Esophagus muscularis mucosa (tissue), 4 donors: ENCODE measurements around the gene PTPRN2. TPM values are rescaled to one million over a fixed set of nuclear protein-coding genes. Genes with fewer than 3 reads are reported as not detected.

Source experiments
- DNase-seq: peaks from one replicate; pipeline ENCODE4 v3.0.0-alpha.2; 2017; ENCODE audit errors: extremely low spot score
- H3K27ac ChIP-seq, 4 donors: fragments of 200-600 bp; sonication (generic); replicated peaks in 1 of 4; 1 replicate in 3 of 4; 2 replicates in 1 of 4; pipeline ENCODE4 v1.5.1; 2016 to 2019; ENCODE audit warnings: mild to moderate bottlenecking in 1 of 4
- H3K27me3 ChIP-seq, 4 donors: fragments of 200-600 bp; sonication (generic); one replicate each; pipeline versions ENCODE4 v1.5.1 to v1.6.0; 2016 to 2019
- H3K36me3 ChIP-seq, 4 donors: fragments of 200-600 bp; sonication (generic); one replicate each; pipeline ENCODE4 v1.5.1; 2016 to 2019
- H3K4me1 ChIP-seq, 4 donors: fragments of 200-600 bp; sonication (generic); one replicate each; pipeline ENCODE4 v1.5.1; 2016 to 2019
- H3K4me3 ChIP-seq, 4 donors: fragments of 200-600 bp; sonication (generic); 1 replicate in 2 of 4; 2 replicates in 2 of 4; pipeline ENCODE4 v1.5.1; 2016 to 2019; ENCODE audit warnings: mild to moderate bottlenecking in 4 of 4, moderate library complexity in 1 of 4
- H3K9me3 ChIP-seq, 4 donors: fragments of 200-600 bp; sonication (generic); 1 replicate in 3 of 4; 2 replicates in 1 of 4; pipeline ENCODE4 v1.5.1; 2016 to 2019
- EP300 ChIP-seq: sonication (generic); formaldehyde crosslinking; IDR thresholded peaks from one replicate; pipeline ENCODE4 v1.6.1; 2017; ENCODE audit warnings: antibody characterized with exemption
- POLR2A ChIP-seq: fragments of 450-650 bp; IDR thresholded peaks from one replicate; pipeline ENCODE4 v1.6.1; 2017; ENCODE audit warnings: antibody characterized with exemption, moderate library complexity, mild to moderate bottlenecking, low read depth
- POLR2AphosphoS5 ChIP-seq, 2 donors: sonication (generic); formaldehyde crosslinking; IDR thresholded peaks; one replicate each; pipeline ENCODE4 v1.6.1; 2017; ENCODE audit warnings: antibody characterized with exemption in 2 of 2
- WGBS: methylation state at CpG from one replicate; pipeline ENCODE4 v1.1.5; 2018; 5-methylcytosine and 5-hydroxymethylcytosine counted together
- intact Hi-C: fragments of 100-400 bp; cut with DNase I; formaldehyde crosslinking; loops from one replicate; pipeline ENCODE4 v1.15.1; 2023
- total RNA-seq, 4 donors: library from RNA; depleted of rRNA; stranded (reverse); fragments of >200 nt; gene quantifications; one replicate each; pipeline versions ENCODE4 v1.1.0 to v1.2.1, GENCODE V29; 2016
- TF ChIP-seq, protein P1 (sequence below), 3 experiments: fragments of 200-600 bp in 2 of 3; fragments of 450-650 bp in 1 of 3; sonication (generic) in 2 of 3; IDR thresholded peaks; one replicate each; pipeline ENCODE4 v1.5.1; 2017 to 2019; ENCODE audit warnings: antibody characterized with exemption in 3 of 3, mild to moderate bottlenecking in 2 of 3, moderate library complexity in 1 of 3

Gene PTPRN2
- total RNA-seq, 4 donors from 2014 or later: 2.1 to 3.1 (median 3.1) TPM

- H3K36me3 ChIP-seq: no peaks in the 10 kb centered on the region
- TF ChIP-seq EP300 (no peak), POLR2A (no peak), POLR2AphosphoS5 (IDR thresholded peaks at IDR 0.05) (no peak)
- TF ChIP-seq, protein P1, sequence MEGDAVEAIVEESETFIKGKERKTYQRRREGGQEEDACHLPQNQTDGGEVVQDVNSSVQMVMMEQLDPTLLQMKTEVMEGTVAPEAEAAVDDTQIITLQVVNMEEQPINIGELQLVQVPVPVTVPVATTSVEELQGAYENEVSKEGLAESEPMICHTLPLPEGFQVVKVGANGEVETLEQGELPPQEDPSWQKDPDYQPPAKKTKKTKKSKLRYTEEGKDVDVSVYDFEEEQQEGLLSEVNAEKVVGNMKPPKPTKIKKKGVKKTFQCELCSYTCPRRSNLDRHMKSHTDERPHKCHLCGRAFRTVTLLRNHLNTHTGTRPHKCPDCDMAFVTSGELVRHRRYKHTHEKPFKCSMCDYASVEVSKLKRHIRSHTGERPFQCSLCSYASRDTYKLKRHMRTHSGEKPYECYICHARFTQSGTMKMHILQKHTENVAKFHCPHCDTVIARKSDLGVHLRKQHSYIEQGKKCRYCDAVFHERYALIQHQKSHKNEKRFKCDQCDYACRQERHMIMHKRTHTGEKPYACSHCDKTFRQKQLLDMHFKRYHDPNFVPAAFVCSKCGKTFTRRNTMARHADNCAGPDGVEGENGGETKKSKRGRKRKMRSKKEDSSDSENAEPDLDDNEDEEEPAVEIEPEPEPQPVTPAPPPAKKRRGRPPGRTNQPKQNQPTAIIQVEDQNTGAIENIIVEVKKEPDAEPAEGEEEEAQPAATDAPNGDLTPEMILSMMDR (IDR thresholded peaks at IDR 0.05): no peak
- H3K4me1 ChIP-seq: no peaks in the 10 kb centered on the region
- 71% methylated on average over 22 of the region's 24 CpGs for WGBS
- intact Hi-C loops: no loop called here
- DNase-seq: no peak
- H3K27me3 ChIP-seq: peaks cover 0 to 8% (median 0%) of the 10 kb centered on the region in 4 donors
- H3K4me3 ChIP-seq: no peak overlapping the region
- H3K27ac ChIP-seq: no peak overlapping the region
- H3K9me3 ChIP-seq: peaks cover 0 to 27% (median 21%) of the 10 kb centered on the region in 4 donors
These were observed 305.1 kb downstream of the PTPRN2 start for GRCh38 chr7:158282461-158283001.

DNA sequence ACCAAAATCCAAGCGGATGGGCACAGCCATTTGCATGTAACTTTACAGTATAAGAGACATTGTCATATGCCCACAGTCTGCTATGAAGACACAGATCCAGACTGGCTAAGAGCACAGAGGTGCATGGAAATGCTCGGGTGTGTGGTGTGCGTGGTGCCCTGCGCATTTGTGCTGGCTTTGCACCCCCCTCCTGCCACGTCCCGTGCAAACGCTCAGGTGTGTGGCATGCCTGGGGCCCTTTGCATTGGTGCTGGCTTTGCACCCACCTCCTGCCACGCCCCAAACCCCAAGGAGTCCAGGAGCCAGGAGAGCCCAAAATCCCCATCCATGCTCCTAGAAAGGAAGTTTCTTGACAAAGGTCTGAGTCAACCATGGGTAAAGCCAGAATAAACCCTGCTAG is 306.2 kb downstream of the PTPRN2 start:
- H3K4me3 ChIP-seq: no peak overlapping the region
- intact Hi-C loops: no loop called here
- DNase-seq: no peak
- peaks cover 0 to 11% (median 0%) of the 10 kb centered on the region in 4 donors for H3K27me3 ChIP-seq
- H3K4me1 ChIP-seq: no peaks in the 10 kb centered on the region
- no peak overlapping the region for H3K27ac ChIP-seq
- H3K9me3 ChIP-seq: peaks cover 0 to 17% (median 12%) of the 10 kb centered on the region in 4 donors
- 57% methylated on average over 3 of the region's 8 CpGs for WGBS
- no peaks in the 10 kb centered on the region for H3K36me3 ChIP-seq
- no peak for TF ChIP-seq EP300
- TF ChIP-seq POLR2A: no peak
- TF ChIP-seq, protein P1 (IDR thresholded peaks at IDR 0.05): no peak
- TF ChIP-seq POLR2AphosphoS5 (IDR thresholded peaks at IDR 0.05): no peak

GRCh38 chr7:158280448-158281144 is 307.0 kb downstream of the PTPRN2 start:
- DNase-seq: no peak
- intact Hi-C loops: no loop called here
- H3K4me3 ChIP-seq: no peak overlapping the region
- H3K4me1 ChIP-seq: no peaks in the 10 kb centered on the region
- peaks cover 0 to 9% (median 4%) of the 10 kb centered on the region in 4 donors for H3K9me3 ChIP-seq
- WGBS: 87% methylated on average over 29 of the region's 29 CpGs
- H3K27ac ChIP-seq: no peak overlapping the region
- H3K27me3 ChIP-seq: peaks cover 0 to 19% (median 0%) of the 10 kb centered on the region in 4 donors
- TF ChIP-seq, protein P1 (IDR thresholded peaks at IDR 0.05): no peak
- TF ChIP-seq POLR2AphosphoS5 (IDR thresholded peaks at IDR 0.05) (no peak), EP300 (no peak), POLR2A (no peak)
- H3K36me3 ChIP-seq: no peaks in the 10 kb centered on the region

DNA sequence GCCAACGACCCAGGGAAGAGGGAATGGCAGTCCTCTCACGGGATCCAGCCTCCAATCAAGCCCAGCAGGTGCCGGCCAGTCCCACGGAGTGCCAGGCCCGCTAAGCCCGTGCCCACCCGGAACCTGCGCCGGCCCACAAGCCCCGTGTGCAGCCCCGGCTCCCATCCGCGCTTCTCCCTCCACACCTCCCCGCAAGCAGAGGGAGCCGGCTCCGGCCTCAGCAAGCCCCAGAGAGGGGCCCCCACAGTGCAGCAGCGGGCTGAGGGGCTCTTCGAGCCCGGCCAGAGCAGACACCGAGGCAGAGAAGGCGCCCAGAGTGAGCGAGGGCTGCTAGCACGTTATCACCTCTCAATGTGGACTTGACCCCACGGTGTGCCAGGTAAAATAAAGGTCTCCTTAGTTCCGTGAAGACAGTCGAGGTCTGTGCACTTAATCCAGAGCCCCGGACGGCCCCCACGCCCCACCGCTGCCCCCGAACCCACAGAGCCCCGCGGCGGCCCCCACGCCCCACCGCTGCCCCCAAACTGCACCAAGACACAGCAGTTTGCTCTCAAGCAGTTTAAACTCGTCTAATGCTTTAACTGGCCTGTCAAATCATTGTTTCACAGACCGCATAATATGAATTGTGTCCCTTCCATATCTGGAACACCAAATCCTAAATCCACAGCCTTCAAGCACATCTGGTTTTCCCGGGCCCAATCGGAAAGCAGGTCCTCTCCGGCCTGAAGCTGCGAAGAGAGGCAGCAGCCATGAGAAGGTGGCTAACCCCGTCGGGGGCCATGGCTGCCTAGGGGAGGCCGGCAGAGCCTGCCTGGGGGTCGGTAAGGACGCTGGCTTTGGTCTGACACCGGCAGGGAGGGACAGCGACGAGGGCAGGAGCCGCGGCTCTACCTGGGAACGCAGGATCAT is 307.8 kb downstream of the PTPRN2 start:
- 81% methylated on average over 30 of the region's 53 CpGs for WGBS
- no peak overlapping the region for H3K4me3 ChIP-seq
- H3K27ac ChIP-seq: no peak overlapping the region
- no peak for DNase-seq
- peaks cover 0 to 2% (median 0%) of the 10 kb centered on the region in 4 donors for H3K9me3 ChIP-seq
- no peaks in the 10 kb centered on the region for H3K36me3 ChIP-seq
- H3K4me1 ChIP-seq: no peaks in the 10 kb centered on the region
- TF ChIP-seq POLR2A: no peak
- no peak for TF ChIP-seq EP300
- TF ChIP-seq, protein P1 (IDR thresholded peaks at IDR 0.05): no peak
- no peak for TF ChIP-seq POLR2AphosphoS5 (IDR thresholded peaks at IDR 0.05)
- H3K27me3 ChIP-seq: peaks cover 0 to 25% (median 0%) of the 10 kb centered on the region in 4 donors
- intact Hi-C loops: no loop called here
